Measurements from ENCODE around the gene XPO4. TPM values are rescaled to one million over a fixed set of nuclear protein-coding genes. Genes with fewer than 3 reads are reported as not detected.
"Not testable (repeated sequence)": the region's sequence is repeated elsewhere in the genome, so short reads cannot be mapped to it uniquely, and the experiment has no call there.

The XPO4 gene
- total RNA-seq, 1 donor from 2014 or later = 25.6 TPM

DNA sequence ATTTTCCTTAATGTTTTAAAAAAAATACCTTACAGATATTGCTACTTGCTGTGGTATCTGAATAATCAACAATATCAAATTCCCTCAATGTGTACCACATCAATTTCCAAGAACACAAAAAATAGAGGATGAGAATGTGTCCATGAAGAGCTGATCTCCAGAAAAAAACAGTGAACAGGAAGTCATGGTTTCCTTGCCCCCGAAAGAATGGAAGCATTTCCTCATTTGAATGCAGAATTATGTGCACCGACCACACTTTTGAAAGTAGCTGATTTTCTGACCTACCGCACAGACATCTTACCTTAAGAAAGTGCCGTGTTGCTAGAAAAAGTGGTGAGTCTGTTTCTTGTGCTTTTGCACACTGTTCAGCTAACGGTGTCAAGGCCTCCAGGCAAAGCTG lies 115.4 kb downstream of the XPO4 start:
- DNase-seq (ENCODE audit: low spot score) = no peak

GRCh38 chr13:20782116-20782708 lies 120.3 kb downstream of the XPO4 start:
- DNase-seq (ENCODE audit: low spot score) = no peak

DNA sequence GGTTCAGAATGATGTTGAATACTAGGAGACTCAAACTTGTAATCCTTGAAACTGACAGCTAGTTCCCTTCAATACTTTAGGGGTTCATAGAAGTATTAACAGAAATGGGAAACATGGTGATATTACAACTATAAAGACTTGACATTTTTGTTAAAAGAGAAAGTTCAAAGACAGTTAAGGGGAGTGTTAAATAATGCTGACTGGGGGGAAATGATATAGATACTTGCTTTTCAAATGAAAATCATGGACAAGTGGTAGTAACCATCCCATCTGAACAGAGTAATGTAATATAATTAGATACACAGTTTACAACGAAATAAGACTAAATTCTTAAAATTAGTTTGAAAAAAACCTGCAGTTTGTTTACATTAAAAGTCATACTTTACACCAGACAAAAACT lies 122.2 kb downstream of the XPO4 start:
- DNase-seq (ENCODE audit: low spot score) = no peak

GRCh38 chr13:20779405-20779804 lies 123.1 kb downstream of the XPO4 start:
- no peak for DNase-seq (ENCODE audit: low spot score)

GRCh38 chr13:20778311-20778710 lies 124.2 kb downstream of the XPO4 start:
- no peak for DNase-seq (ENCODE audit: low spot score)

DNA sequence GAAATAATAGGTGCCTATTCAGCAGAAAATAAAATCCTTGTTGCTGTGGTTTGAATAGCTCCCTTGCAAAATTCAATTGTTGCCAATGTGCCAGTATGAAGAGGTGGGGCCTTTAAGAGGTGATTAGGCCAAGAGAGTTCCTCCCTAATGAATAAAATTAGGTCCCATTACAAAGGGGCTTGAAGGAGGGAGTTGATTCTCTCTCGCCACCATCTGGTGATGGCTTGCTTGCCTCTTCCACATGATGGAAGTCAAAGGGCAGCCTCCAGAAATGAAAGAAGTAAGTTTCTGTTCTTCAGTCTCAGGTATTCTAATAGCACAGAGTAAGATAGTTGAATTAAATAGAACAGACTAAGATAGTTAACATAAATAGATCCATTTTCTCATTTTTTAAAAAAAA lies 125.8 kb downstream of the XPO4 start:
- DNase-seq (ENCODE audit: low spot score) = no peak

- no peak for DNase-seq (ENCODE audit: low spot score)
Observed at GRCh38 chr13:20775961-20776360, 126.6 kb downstream of the XPO4 start.

GRCh38 chr13:20774746-20775145 lies 127.8 kb downstream of the XPO4 start:
- DNase-seq (ENCODE audit: low spot score) = no peak

- peak; percentile 94 for DNase-seq (ENCODE audit: low spot score)
Observed at GRCh38 chr13:20773194-20774080, 129.1 kb downstream of the XPO4 start, which contains the start of gene EEF1AKMT1. EEF1AKMT1 (minus strand) TSS chr13:20773961; CDS start chr13:20757598, 16,363 bp downstream.

- no peak for DNase-seq (ENCODE audit: low spot score)
Observed at GRCh38 chr13:20772401-20773131, 130.0 kb downstream of the XPO4 start.

- no peak for DNase-seq (ENCODE audit: low spot score)
Observed at GRCh38 chr13:20769834-20770233, 132.7 kb downstream of the XPO4 start.

- DNase-seq (ENCODE audit: low spot score) = no peak
Observed at GRCh38 chr13:20769091-20769490, 133.5 kb downstream of the XPO4 start.

- no peak for DNase-seq (ENCODE audit: low spot score)
Observed at GRCh38 chr13:20767309-20767943, 135.1 kb downstream of the XPO4 start.

- DNase-seq (ENCODE audit: low spot score) = no peak
Observed at GRCh38 chr13:20760872-20761271, 141.7 kb downstream of the XPO4 start.

DNA sequence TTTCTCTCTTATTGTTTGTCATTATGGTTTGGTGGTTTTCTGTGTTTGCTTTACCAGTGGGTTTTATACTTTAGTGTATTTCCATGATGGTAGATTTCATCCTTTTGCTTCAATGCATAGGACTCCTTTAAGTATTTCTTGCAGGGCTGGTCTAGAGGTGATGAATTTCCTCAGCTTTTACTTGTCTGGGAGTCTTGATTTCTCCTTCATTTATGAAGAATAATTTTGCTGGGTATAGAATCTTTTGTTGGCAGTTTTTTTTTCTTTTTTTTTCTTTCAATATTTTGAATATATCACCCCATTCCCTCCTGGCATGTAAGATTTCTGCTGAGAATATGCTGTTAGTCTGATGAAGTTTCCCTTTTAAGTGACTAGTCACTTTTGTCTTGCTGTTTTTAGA lies 148.5 kb downstream of the XPO4 start:
- no peak for DNase-seq (ENCODE audit: low spot score)

GRCh38 chr13:20749377-20749776 lies 153.2 kb downstream of the XPO4 start:
- no peak for DNase-seq (ENCODE audit: low spot score)

DNA sequence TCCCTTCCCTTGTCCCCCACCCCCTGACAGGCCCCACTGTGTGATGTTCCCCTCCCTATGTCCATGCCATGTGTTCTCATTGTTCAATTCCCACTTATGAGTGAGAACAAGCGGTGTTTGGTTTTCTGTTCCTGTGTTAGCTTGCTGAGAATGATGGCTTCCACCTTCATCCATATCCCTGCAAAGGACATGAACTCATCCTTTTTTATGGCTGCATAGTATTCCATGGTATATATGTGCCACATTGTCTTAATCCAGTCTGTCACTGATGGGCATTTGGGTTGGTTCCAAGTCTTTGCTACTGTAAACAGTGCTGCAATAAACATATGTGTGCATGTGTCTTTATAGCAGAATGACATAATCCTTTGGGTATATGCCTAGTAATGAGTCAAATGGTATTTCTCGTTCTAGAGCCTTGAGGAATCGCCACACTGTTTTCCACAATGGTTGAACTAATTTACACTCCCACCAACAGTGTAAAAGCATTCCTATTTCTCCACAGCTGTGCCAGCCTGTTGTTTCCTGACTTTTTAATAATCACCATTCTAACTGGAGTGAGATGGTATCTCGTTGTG lies 158.6 kb downstream of the XPO4 start:
- not testable (repeated sequence) for DNase-seq (ENCODE audit: low spot score)

- no peak for DNase-seq (ENCODE audit: low spot score)
Observed at GRCh38 chr13:20740021-20740420, 162.5 kb downstream of the XPO4 start.

DNA sequence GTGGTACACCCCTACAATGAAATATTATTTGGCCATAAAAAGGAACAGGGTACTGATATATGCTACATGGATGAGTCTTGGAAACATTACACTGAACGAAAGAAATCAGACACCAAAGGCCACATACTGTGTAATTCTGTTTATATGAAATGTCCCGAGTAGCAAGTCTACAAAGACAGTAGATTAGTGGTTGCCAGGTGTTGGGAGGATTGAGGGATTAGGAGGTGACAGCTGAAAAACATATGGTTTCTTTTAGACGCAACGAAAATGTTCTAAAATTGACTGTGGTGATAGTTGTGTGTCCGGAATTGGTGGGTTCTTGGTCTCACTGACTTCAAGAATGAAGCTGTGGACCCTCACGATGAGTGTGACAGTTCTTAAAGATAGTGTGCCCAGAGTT lies 163.9 kb downstream of the XPO4 start:
- DNase-seq (ENCODE audit: low spot score) = no peak

- DNase-seq (ENCODE audit: low spot score) = no peak
Observed at GRCh38 chr13:20729633-20730585, 172.6 kb downstream of the XPO4 start.
